ENCODE results near the gene SEMA3B. TPM values are rescaled to one million over a fixed set of nuclear protein-coding genes. Genes with fewer than 3 reads are reported as not detected.

SEMA3B gene
- total RNA-seq, 4 donors from 2014 or later: 2.9 to 5.2 (median 4.1) TPM

GRCh38 chr3:50294492-50295403, 25.8 kb downstream of the SEMA3B start:
- Histone ChIP-seq H3K4me1 (peaks cover 42% of the 10 kb centered on the region), H3K36me3 (peaks cover 17% of the 10 kb centered on the region), H3K27ac (no peak overlapping the region), H3K9me3 (no peaks in the 10 kb centered on the region), H3K4me3 (no peak overlapping the region), H3K27me3 (no peaks in the 10 kb centered on the region)
- TF ChIP-seq POLR2AphosphoS5 (IDR thresholded peaks at IDR 0.05) (no peak), EP300 (IDR thresholded peaks at IDR 0.05) (no peak), CTCF (IDR thresholded peaks at IDR 0.05) (no peak), POLR2A (IDR thresholded peaks at IDR 0.05) (no peak)
- DNase-seq (ENCODE audit: low spot score in 2 of 2): peak in 1 of 2 donors; percentile 64
- 87% methylated on average over 4 of the region's 22 CpGs for WGBS

GRCh38 chr3:50295553-50296431, 26.8 kb downstream of the SEMA3B start:
- peaks cover 9% of the 10 kb centered on the region for H3K36me3 ChIP-seq
- peaks cover 47% of the 10 kb centered on the region for H3K4me1 ChIP-seq
- no peak for DNase-seq (ENCODE audit: low spot score in 2 of 2)
- no peak overlapping the region for H3K27ac ChIP-seq
- H3K27me3 ChIP-seq: no peaks in the 10 kb centered on the region
- no peak for TF ChIP-seq CTCF (IDR thresholded peaks at IDR 0.05)
- no peak for TF ChIP-seq POLR2AphosphoS5 (IDR thresholded peaks at IDR 0.05)
- no peak for TF ChIP-seq POLR2A (IDR thresholded peaks at IDR 0.05)
- no peak for TF ChIP-seq EP300 (IDR thresholded peaks at IDR 0.05)
- no peak overlapping the region for H3K4me3 ChIP-seq
- H3K9me3 ChIP-seq: no peaks in the 10 kb centered on the region
- 81% methylated on average over 6 of the region's 8 CpGs for WGBS

- peaks cover 43% of the 10 kb centered on the region for H3K4me1 ChIP-seq
- WGBS: 91% methylated on average over 8 of the region's 18 CpGs
These were observed 27.9 kb downstream of the SEMA3B start for GRCh38 chr3:50296721-50297383.

GRCh38 chr3:50297384-50297775, 28.4 kb downstream of the SEMA3B start:
- peak in 1 of 2 donors; percentile 77 for DNase-seq (ENCODE audit: low spot score in 2 of 2)
- H3K27me3 ChIP-seq: no peaks in the 10 kb centered on the region
- H3K4me1 ChIP-seq: peaks cover 45% of the 10 kb centered on the region
- no peak for TF ChIP-seq CTCF (IDR thresholded peaks at IDR 0.05)
- TF ChIP-seq POLR2AphosphoS5 (IDR thresholded peaks at IDR 0.05): no peak
- TF ChIP-seq EP300 (IDR thresholded peaks at IDR 0.05): no peak
- no peak for TF ChIP-seq POLR2A (IDR thresholded peaks at IDR 0.05)
- H3K27ac ChIP-seq: no peak overlapping the region
- H3K4me3 ChIP-seq: no peak overlapping the region
- no peaks in the 10 kb centered on the region for H3K9me3 ChIP-seq
- peaks cover 9% of the 10 kb centered on the region for H3K36me3 ChIP-seq
- WGBS: no CpG with 5 or more reads among the region's 2 CpGs

More at GRCh38 chr3:50296721-50297383, 27.9 kb downstream of the SEMA3B start:
- H3K36me3 ChIP-seq: peaks cover 9% of the 10 kb centered on the region
- H3K27me3 ChIP-seq: no peaks in the 10 kb centered on the region
- H3K4me3 ChIP-seq: no peak overlapping the region
- DNase-seq (ENCODE audit: low spot score in 2 of 2): peak in 1 of 2 donors; percentile 71
- H3K9me3 ChIP-seq: no peaks in the 10 kb centered on the region
- TF ChIP-seq CTCF (IDR thresholded peaks at IDR 0.05) (no peak), POLR2AphosphoS5 (IDR thresholded peaks at IDR 0.05) (no peak), POLR2A (IDR thresholded peaks at IDR 0.05) (no peak), EP300 (IDR thresholded peaks at IDR 0.05) (no peak)
- H3K27ac ChIP-seq: no peak overlapping the region
